MM.1S (cell line): ENCODE data around the gene SIRPA.

ENCODE experiments used
- CTCF ChIP-seq: fragments of 300-600 bp; sonication (generic); IDR thresholded peaks from 2 replicates; pipeline ENCODE4 v1.5.1; 2016; ENCODE audit warnings: antibody characterized with exemption, low read length, mixed read lengths
- EZH2 ChIP-seq: fragments of 300-600 bp; sonication (generic); optimal IDR thresholded peaks from 2 replicates; pipeline ENCODE3; 2017; ENCODE audit warnings: low read depth, mild to moderate bottlenecking, antibody characterized with exemption, low read length, mixed read lengths
- EZH2phosphoT487 ChIP-seq: fragments of 300-600 bp; sonication (generic); IDR thresholded peaks from 2 replicates; pipeline ENCODE4 v1.6.1; 2018; ENCODE audit warnings: antibody characterized with exemption, low read length

- TF ChIP-seq CTCF (no peak), EZH2 (no peak), EZH2phosphoT487 (no peak)
These were observed 46.0 kb downstream of the SIRPA start for GRCh38 chr20:1941226-1941625.
